Naive thymus-derived CD4-positive, alpha-beta T cell (primary cell): Measurements from ENCODE around the gene TDRD5. TPM values are rescaled to one million over a fixed set of nuclear protein-coding genes. Genes with fewer than 3 reads are reported as not detected.

Experiments
- ATAC-seq: fragments of 150-1000 bp; cut with Tn5 transposase; 2 replicates; pipeline ENCODE4 v1.10.0; 2021; ENCODE audit warnings: mild to moderate bottlenecking, moderate library complexity
- CTCF ChIA-PET: fragments of 350-600 bp; sonication (Branson Sonifier 250); formaldehyde crosslinking; loops from one replicate; lab custom pipeline; 2021; ENCODE audit warnings: antibody characterized with exemption; lab: Charles Lee
- POLR2A ChIA-PET: fragments of 350-600 bp; sonication (Branson Sonifier 250); formaldehyde crosslinking; loops from one replicate; lab custom pipeline; 2021; ENCODE audit warnings: antibody characterized with exemption, inconsistent platforms; lab: Charles Lee
- DNase-seq, 9 donors: peaks; one replicate each; pipeline versions ENCODE4 v3.0.0 to v3.0.0-alpha.2; 2020 to 2022; ENCODE audit warnings: mixed read lengths in 1 of 9
- H3K27ac ChIP-seq: one replicate; pipeline ENCODE4 v1.7.0; 2013; ENCODE audit warnings: mild to moderate bottlenecking, low read depth, low read length, moderate library complexity
- H3K27me3 ChIP-seq, 2 donors: one replicate each; pipeline ENCODE4 v1.7.0; 2013; ENCODE audit warnings: low read length in 2 of 2, mild to moderate bottlenecking in 2 of 2, moderate library complexity in 2 of 2; ENCODE audit not compliant: control insufficient read depth in 2 of 2, insufficient read depth in 2 of 2
- H3K36me3 ChIP-seq, 3 experiments: 1 replicate in 2 of 3; 2 replicates in 1 of 3; pipeline ENCODE4 v1.7.0; 2013; ENCODE audit warnings: low read length in 3 of 3, mild to moderate bottlenecking in 3 of 3, moderate library complexity in 1 of 3; ENCODE audit not compliant: insufficient read depth in 3 of 3, control insufficient read depth in 2 of 3
- H3K4me1 ChIP-seq, 2 donors: one replicate each; pipeline ENCODE4 v1.7.0; 2013; ENCODE audit warnings: low read length in 2 of 2, mild to moderate bottlenecking in 2 of 2, moderate library complexity in 1 of 2; ENCODE audit not compliant: control insufficient read depth in 2 of 2, insufficient read depth in 2 of 2
- H3K4me3 ChIP-seq: 2 replicates; pipeline ENCODE4 v1.7.0; 2013; ENCODE audit warnings: mild to moderate bottlenecking, low read length
- H3K9me3 ChIP-seq, 3 experiments: 1 replicate in 2 of 3; 2 replicates in 1 of 3; pipeline ENCODE4 v1.7.0; 2013; ENCODE audit warnings: low read length in 3 of 3; ENCODE audit not compliant: control insufficient read depth in 2 of 3
- H3K27ac Mint-ChIP-seq, 9 donors: one replicate each; pipeline ENCODE4 v1.8.0; 2020 to 2022; ENCODE audit warnings: mixed read lengths in 9 of 9, mild to moderate bottlenecking in 8 of 9, moderate library complexity in 5 of 9, inconsistent platforms in 2 of 9
- H3K27me3 Mint-ChIP-seq, 5 donors: one replicate each; pipeline ENCODE4 v1.8.0; 2021 to 2022; ENCODE audit warnings: mixed read lengths in 5 of 5, mild to moderate bottlenecking in 1 of 5
- H3K36me3 Mint-ChIP-seq, 5 donors: one replicate each; pipeline ENCODE4 v1.8.0; 2020 to 2022; ENCODE audit warnings: mixed read lengths in 5 of 5, mild to moderate bottlenecking in 3 of 5, inconsistent platforms in 1 of 5
- H3K4me1 Mint-ChIP-seq, 7 donors: one replicate each; pipeline ENCODE4 v1.8.0; 2020 to 2022; ENCODE audit warnings: mixed read lengths in 7 of 7, mild to moderate bottlenecking in 3 of 7, inconsistent platforms in 1 of 7
- H3K4me3 Mint-ChIP-seq, 10 donors: one replicate each; pipeline ENCODE4 v1.8.0; 2020 to 2022; ENCODE audit warnings: mild to moderate bottlenecking in 10 of 10, mixed read lengths in 10 of 10, moderate library complexity in 6 of 10, inconsistent platforms in 2 of 10
- H3K9me3 Mint-ChIP-seq, 11 donors: one replicate each; pipeline ENCODE4 v1.8.0; 2020 to 2022; ENCODE audit warnings: mixed read lengths in 11 of 11, mild to moderate bottlenecking in 4 of 11, inconsistent platforms in 1 of 11, moderate library complexity in 1 of 11
- intact Hi-C, 2 donors: fragments of 100-400 bp; cut with micrococcal nuclease; formaldehyde crosslinking; loops; one replicate each; pipeline ENCODE4 v1.15.1; 2023
- polyA plus RNA-seq, 2 donors: library from polyadenylated mRNA; unstranded; fragments of 300-500 nt; fragmentation: Illumina TruSeq; gene quantifications; one replicate each; pipeline ENCODE4 v1.2.3, GENCODE V29; 2021
- total RNA-seq, 6 experiments: library from RNA in 5 of 6; stranded (reverse) in 5 of 6; gene quantifications; 1 replicate in 5 of 6; 2 replicates in 1 of 6; pipeline ENCODE4 v1.2.3 and lab custom pipeline; 2021 to 2026

TDRD5 gene, protein sequence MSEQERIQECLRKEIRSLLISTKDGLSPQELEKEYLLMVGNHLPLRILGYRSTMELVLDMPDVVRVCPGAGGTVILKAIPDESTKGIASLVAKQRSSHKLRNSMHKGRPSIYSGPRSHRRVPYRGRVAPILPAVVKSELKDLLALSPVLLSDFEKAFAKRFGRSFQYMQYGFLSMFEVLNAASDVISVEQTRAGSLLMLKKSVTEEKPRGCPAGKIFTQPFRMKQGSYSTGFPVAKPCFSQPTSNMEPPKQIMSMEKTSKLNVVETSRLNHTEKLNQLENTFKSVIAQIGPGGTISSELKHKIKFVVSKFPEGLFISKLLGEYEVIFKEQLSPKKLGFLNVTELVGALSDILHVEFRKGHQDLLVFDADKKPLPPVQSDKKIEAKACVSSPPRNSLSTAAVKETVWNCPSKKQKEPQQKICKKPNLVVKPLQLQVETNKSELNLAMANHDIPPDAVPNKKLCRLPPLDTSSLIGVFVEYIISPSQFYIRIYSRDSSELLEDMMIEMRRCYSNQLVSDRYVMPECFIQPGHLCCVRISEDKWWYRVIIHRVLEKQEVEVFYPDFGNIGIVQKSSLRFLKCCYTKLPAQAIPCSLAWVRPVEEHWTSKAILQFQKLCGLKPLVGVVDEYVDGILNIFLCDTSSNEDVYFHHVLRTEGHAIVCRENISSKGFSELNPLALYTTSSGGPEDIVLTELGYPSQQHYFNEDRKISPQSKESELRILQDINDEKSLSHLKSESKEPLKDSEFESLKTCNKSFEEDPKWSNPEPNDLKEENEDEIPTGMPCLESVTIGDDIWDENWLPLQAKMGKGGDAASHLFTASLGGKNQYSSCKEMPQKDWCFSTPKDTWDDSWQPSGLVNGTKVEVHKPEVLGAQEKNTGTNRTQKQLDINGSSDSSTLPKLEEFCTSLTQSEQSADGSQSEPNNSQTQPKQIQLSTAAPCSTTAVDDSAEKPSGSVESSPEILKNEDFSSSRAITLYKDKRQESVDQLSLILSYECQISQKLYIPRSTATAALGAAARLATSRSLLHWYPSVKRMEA
- total RNA-seq, result not detected
- not detected for polyA plus RNA-seq
- total RNA-seq (lab: John Stamatoyannopoulos, UW), result not detected

DNA sequence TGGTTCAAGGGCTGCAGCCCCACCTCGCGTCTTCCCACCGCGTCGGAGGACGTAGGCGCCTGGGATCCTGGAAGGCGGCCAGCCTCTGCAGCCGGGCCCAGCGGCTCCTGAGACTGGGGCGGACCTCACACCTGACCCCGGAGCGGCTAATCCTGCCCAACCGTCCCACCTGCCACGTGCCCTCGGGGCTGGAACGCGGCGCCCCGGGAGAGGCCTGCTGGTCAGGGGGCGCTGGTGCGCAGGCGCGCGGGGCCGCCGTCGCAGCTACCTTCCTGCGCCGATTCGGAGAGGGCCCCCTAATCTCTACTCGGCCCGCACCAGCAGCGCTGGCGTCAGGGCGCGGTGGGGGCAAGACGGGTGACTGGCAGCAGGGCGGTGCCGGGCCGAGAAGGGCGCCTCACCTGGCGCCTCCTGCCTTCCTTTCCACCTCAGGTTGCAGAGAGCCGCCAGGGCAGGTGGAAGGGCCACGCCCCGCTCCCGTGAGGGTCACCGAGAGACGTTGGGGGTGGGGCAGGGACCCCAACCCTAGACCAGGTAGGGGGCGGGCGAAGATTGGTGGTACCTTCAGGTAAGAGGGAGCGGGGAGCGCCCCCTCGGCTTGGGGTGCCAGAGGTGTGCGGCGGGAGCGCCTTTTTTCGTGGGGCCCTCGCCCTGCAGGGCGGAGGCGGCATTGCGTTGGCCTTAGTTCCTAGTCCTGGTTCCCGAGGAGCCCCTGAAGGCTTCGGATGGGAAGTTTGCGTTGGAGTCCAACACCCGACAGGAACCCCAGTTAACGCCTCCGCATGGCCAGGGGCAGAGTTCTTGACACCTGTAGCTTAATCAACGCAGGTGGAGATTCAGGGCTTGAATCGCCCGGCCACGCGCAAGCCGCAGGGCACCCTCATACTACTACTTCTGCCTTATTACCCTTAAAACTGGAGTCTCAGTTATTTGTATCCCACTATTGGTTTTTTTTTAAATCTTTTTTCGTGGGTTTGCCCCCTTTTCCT is at the start of gene TDRD5:
Gene TDRD5, plus strand, starts transcription at position 241 of the 989 bp plus-strand sequence. CDS start 784 bp downstream, outside the sequence.
- Mint-ChIP-seq H3K27me3 (peaks cover 46 to 70% (median 60%) of the 10 kb centered on the region in 5 donors), H3K27ac (no peak within 1 kb of the TSS), H3K36me3 (peaks cover 0 to 5% (median 0%) of the 10 kb centered on the region in 5 donors), H3K9me3 (peaks cover 0 to 9% (median 0%) of the 10 kb centered on the region in 11 donors), H3K4me1 (peaks cover 0 to 2% (median 0%) of the 10 kb centered on the region in 7 donors), H3K4me3 (peak within 1 kb of the TSS in 2 of 10 donors; percentile 12 to 47)
- H3K27me3 ChIP-seq, result no peaks in the 10 kb centered on the region
- H3K9me3 ChIP-seq, result no peaks in the 10 kb centered on the region
- no peak within 1 kb of the TSS for H3K27ac ChIP-seq
- no peak for ATAC-seq
- H3K4me3 ChIP-seq, result no peak within 1 kb of the TSS
- intact Hi-C loops, result no loop called here
- POLR2A ChIA-PET, result no interaction called here
- DNase-seq, result no peak
- CTCF ChIA-PET, result no interaction called here
- H3K4me1 ChIP-seq, result no peaks in the 10 kb centered on the region
- no peaks in the 10 kb centered on the region for H3K36me3 ChIP-seq

DNA sequence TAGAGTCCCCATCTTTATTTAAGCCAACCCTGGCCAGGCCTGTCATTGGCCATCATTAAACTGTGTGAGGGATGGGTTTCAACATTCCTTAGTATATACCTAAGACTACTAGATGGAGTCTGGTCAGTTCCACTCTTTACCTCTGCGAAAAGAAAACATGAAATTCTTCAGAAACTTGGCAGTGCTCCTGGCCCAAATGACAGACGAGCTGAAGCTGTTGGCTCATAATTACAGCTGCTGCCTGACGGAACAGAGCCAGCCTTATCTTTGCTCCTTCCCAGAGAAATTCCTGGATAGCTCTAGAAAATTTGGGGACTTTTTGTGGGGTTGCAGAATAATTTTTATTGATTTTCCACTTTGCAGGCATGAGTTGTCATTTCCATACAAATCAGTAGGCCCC is 46.3 kb upstream of the TDRD5 start:
- H3K9me3 ChIP-seq, result no peaks in the 10 kb centered on the region
- H3K4me1 ChIP-seq, result no peaks in the 10 kb centered on the region
- Mint-ChIP-seq H3K27ac (no peak overlapping the region), H3K4me3 (no peak overlapping the region), H3K36me3 (no peaks in the 10 kb centered on the region), H3K4me1 (no peaks in the 10 kb centered on the region), H3K9me3 (peaks cover 0 to 2% (median 0%) of the 10 kb centered on the region in 11 donors), H3K27me3 (peaks cover 0 to 15% (median 7%) of the 10 kb centered on the region in 5 donors)
- no peak overlapping the region for H3K27ac ChIP-seq
- ChIA-PET POLR2A (no interaction called here), CTCF (no interaction called here)
- no peak overlapping the region for H3K4me3 ChIP-seq
- no peak for DNase-seq
- intact Hi-C loops, result no loop called here
- peaks cover 0 to 3% of the 10 kb centered on the region in 2 donors for H3K27me3 ChIP-seq
- no peak for ATAC-seq
- H3K36me3 ChIP-seq, result no peaks in the 10 kb centered on the region

DNA sequence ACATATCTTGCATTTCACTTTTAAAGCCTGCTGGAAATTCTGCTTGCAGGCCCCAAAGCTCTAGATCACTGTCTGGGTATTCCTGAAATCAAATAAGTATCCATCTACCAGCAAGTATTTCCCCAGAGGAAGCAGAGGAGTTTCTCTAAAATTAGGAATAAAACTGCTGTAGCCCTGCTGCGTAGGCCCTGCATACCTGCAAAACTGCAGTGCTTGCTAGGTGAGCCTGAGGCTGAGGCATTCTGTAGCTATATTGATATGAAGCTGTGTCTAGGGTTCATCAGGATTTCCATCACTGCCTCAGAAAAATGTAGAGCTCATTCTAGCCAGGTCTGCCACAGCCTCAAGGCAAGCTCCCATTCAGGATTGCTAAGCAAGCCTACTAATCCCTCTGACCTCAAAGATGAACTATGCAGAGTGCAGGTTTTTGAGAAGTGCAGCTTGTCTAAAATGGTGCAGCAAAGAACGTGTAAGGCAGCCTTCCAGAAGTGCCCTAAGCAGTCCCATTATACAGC is 44.6 kb upstream of the TDRD5 start:
- no peak overlapping the region for H3K27ac Mint-ChIP-seq
- H3K4me3 ChIP-seq, result no peak overlapping the region
- H3K9me3 Mint-ChIP-seq, result peaks cover 0 to 2% (median 0%) of the 10 kb centered on the region in 11 donors
- no peaks in the 10 kb centered on the region for H3K36me3 Mint-ChIP-seq
- ChIA-PET POLR2A (no interaction called here), CTCF (no interaction called here)
- no peaks in the 10 kb centered on the region for H3K4me1 ChIP-seq
- H3K27me3 Mint-ChIP-seq, result peaks cover 0 to 12% (median 7%) of the 10 kb centered on the region in 5 donors
- H3K27ac ChIP-seq, result no peak overlapping the region
- H3K36me3 ChIP-seq, result no peaks in the 10 kb centered on the region
- ATAC-seq, result no peak
- H3K4me3 Mint-ChIP-seq, result no peak overlapping the region
- DNase-seq, result no peak
- peaks cover 0 to under 1% of the 10 kb centered on the region in 2 donors for H3K27me3 ChIP-seq
- intact Hi-C loops, result no loop called here
- H3K4me1 Mint-ChIP-seq, result no peaks in the 10 kb centered on the region
- H3K9me3 ChIP-seq, result no peaks in the 10 kb centered on the region

DNA sequence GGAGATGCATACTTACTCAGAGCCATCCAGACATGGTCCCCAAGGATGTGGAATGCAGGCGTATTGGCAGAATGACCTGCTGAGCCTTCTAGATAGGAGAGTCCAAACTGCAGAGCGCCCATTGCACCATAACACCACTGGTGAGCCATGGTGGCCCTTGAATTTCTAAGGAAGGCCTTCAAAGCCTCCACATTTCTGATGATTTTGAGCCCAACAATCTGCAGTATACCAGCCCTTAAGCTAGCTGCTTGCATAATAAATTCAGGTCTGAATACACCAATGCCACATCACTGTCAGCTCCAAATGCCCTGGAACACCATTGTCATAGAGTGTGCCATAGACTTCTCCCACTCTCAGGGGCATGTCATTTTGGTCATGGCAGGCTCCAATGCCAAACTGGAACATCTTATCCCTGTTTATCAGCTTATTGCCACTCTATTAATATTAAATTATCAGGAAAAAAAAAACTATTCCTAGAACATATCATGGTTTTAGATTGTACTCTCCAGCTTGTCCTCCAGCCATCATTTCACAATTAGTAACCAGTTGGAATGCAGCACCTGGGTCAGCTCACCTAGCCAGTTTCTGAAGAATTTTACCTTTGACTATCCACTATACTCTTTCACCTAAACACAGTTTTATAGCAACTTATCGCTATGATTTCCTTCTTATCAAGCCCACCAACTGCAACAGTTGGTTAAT is 42.8 kb upstream of the TDRD5 start:
- CTCF ChIA-PET, result no interaction called here
- Histone ChIP-seq H3K9me3 (no peaks in the 10 kb centered on the region), H3K27ac (no peak overlapping the region), H3K36me3 (no peaks in the 10 kb centered on the region), H3K4me3 (no peak overlapping the region), H3K4me1 (no peaks in the 10 kb centered on the region), H3K27me3 (no peaks in the 10 kb centered on the region)
- no peak overlapping the region for H3K4me3 Mint-ChIP-seq
- intact Hi-C loops, result no loop called here
- ATAC-seq, result no peak
- no peaks in the 10 kb centered on the region for H3K4me1 Mint-ChIP-seq
- peaks cover 0 to 7% (median 0%) of the 10 kb centered on the region in 5 donors for H3K27me3 Mint-ChIP-seq
- no peak for DNase-seq
- POLR2A ChIA-PET, result no interaction called here
- H3K9me3 Mint-ChIP-seq, result peaks cover 0 to 1% (median 0%) of the 10 kb centered on the region in 11 donors
- no peaks in the 10 kb centered on the region for H3K36me3 Mint-ChIP-seq
- H3K27ac Mint-ChIP-seq, result no peak overlapping the region

DNA sequence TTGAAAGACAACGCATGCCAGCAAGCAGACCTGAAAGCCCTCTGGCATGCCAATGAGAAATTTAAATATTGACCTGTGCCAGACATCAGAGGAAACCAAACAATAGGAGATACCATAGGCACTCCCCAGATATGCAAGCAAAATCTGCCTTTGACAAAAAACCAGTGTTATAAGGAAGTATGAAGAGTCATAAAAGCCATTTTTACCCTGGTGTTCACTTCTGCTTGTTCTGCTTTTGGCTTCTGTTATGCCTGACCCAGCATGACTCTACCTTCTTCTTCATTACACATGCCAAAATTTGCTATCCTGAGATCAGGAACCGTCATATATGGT is 42.3 kb upstream of the TDRD5 start:
- no peak for ATAC-seq
- Mint-ChIP-seq H3K4me3 (no peak overlapping the region), H3K4me1 (no peaks in the 10 kb centered on the region), H3K27ac (no peak overlapping the region), H3K27me3 (peaks cover 0 to 7% (median 0%) of the 10 kb centered on the region in 5 donors), H3K9me3 (peaks cover 0 to 1% (median 0%) of the 10 kb centered on the region in 11 donors), H3K36me3 (no peaks in the 10 kb centered on the region)
- Histone ChIP-seq H3K27me3 (no peaks in the 10 kb centered on the region), H3K27ac (no peak overlapping the region), H3K36me3 (no peaks in the 10 kb centered on the region), H3K4me3 (no peak overlapping the region), H3K4me1 (no peaks in the 10 kb centered on the region), H3K9me3 (no peaks in the 10 kb centered on the region)
- no peak for DNase-seq
- intact Hi-C loops, result no loop called here
- POLR2A ChIA-PET, result no interaction called here
- CTCF ChIA-PET, result no interaction called here
